Measurements from ENCODE around the gene RGSL1. TPM values are rescaled to one million over a fixed set of nuclear protein-coding genes. Genes with fewer than 3 reads are reported as not detected.

The RGSL1 gene
- total and polyA plus RNA-seq, 2 donors, result 0.02 TPM; not detected in 1

- Histone ChIP-seq H3K4me1 (ENCODE audit: control insufficient read depth in 2 of 2, insufficient read depth in 2 of 2, low read length in 2 of 2) (peaks cover 6% of the 10 kb centered on the region in 2 donors), H3K36me3 (ENCODE audit: control insufficient read depth in 2 of 2, insufficient read depth in 2 of 2, low read length in 1 of 2) (peaks cover 0 to 6% of the 10 kb centered on the region in 2 donors), H3K27me3 (ENCODE audit: control insufficient read depth in 2 of 2, insufficient read depth in 1 of 2, low read length in 1 of 2) (no peaks in the 10 kb centered on the region), H3K4me3 (ENCODE audit: low read length in 2 of 2) (peak overlapping the region; percentile 86 to 87), H3K27ac (ENCODE audit: low read depth in 1 of 2, low read length in 1 of 2) (peak overlapping the region in 1 of 2 donors; percentile 98), H3K9me3 (ENCODE audit: control insufficient read depth in 2 of 2, insufficient read depth in 1 of 2, low read length in 1 of 2) (no peaks in the 10 kb centered on the region)
- peak in 1 of 9 donors; percentile 28 for DNase-seq (ENCODE audit: low read depth in 6 of 9, low spot score in 9 of 9)
- WGBS, result 77% methylated on average over 4 of the region's 4 CpGs
These were observed 137.9 kb downstream of the RGSL1 start for GRCh38 chr1:182587666-182588499.

- Histone ChIP-seq H3K27me3 (ENCODE audit: control insufficient read depth in 2 of 2, insufficient read depth in 1 of 2, low read length in 1 of 2) (no peaks in the 10 kb centered on the region), H3K4me1 (ENCODE audit: control insufficient read depth in 2 of 2, insufficient read depth in 2 of 2, low read length in 2 of 2) (peaks cover 6% of the 10 kb centered on the region in 2 donors), H3K27ac (ENCODE audit: low read depth in 1 of 2, low read length in 1 of 2) (peak within 1 kb of the TSS; percentile 94 to 98), H3K36me3 (ENCODE audit: control insufficient read depth in 2 of 2, insufficient read depth in 2 of 2, low read length in 1 of 2) (no peaks in the 10 kb centered on the region), H3K4me3 (ENCODE audit: low read length in 2 of 2) (peak within 1 kb of the TSS; percentile 86 to 87), H3K9me3 (ENCODE audit: control insufficient read depth in 2 of 2, insufficient read depth in 1 of 2, low read length in 1 of 2) (no peaks in the 10 kb centered on the region)
- DNase-seq (ENCODE audit: low read depth in 6 of 9, low spot score in 9 of 9), result peak in 7 of 9 donors; percentile 51 to 86 (median 57)
- 6% methylated on average over 20 of the region's 20 CpGs for WGBS
These were observed 138.8 kb downstream of the RGSL1 start, which contains the start of gene RNASEL for GRCh38 chr1:182588500-182589396. RNASEL (minus strand) TSS chr1:182589256; CDS start chr1:182586806, 2,450 bp downstream.

- Histone ChIP-seq H3K9me3 (ENCODE audit: control insufficient read depth in 2 of 2, insufficient read depth in 1 of 2, low read length in 1 of 2) (no peaks in the 10 kb centered on the region), H3K27me3 (ENCODE audit: control insufficient read depth in 2 of 2, insufficient read depth in 1 of 2, low read length in 1 of 2) (no peaks in the 10 kb centered on the region), H3K36me3 (ENCODE audit: control insufficient read depth in 2 of 2, insufficient read depth in 2 of 2, low read length in 1 of 2) (no peaks in the 10 kb centered on the region), H3K4me3 (ENCODE audit: low read length in 2 of 2) (no peak overlapping the region), H3K27ac (ENCODE audit: low read depth in 1 of 2, low read length in 1 of 2) (peak overlapping the region in 1 of 2 donors; percentile 94), H3K4me1 (ENCODE audit: control insufficient read depth in 2 of 2, insufficient read depth in 2 of 2, low read length in 2 of 2) (peaks cover 3 to 6% of the 10 kb centered on the region in 2 donors)
- 96% methylated on average over 3 of the region's 3 CpGs for WGBS
- no peak for DNase-seq (ENCODE audit: low read depth in 6 of 9, low spot score in 9 of 9)
These were observed 139.6 kb downstream of the RGSL1 start for GRCh38 chr1:182589520-182589919.

GRCh38 chr1:182589931-182590330 is 140.0 kb downstream of the RGSL1 start:
- no peak for DNase-seq (ENCODE audit: low read depth in 6 of 9, low spot score in 9 of 9)
- Histone ChIP-seq H3K4me1 (ENCODE audit: control insufficient read depth in 2 of 2, insufficient read depth in 2 of 2, low read length in 2 of 2) (peaks cover 0 to 6% of the 10 kb centered on the region in 2 donors), H3K27me3 (ENCODE audit: control insufficient read depth in 2 of 2, insufficient read depth in 1 of 2, low read length in 1 of 2) (no peaks in the 10 kb centered on the region), H3K36me3 (ENCODE audit: control insufficient read depth in 2 of 2, insufficient read depth in 2 of 2, low read length in 1 of 2) (no peaks in the 10 kb centered on the region), H3K9me3 (ENCODE audit: control insufficient read depth in 2 of 2, insufficient read depth in 1 of 2, low read length in 1 of 2) (no peaks in the 10 kb centered on the region), H3K27ac (ENCODE audit: low read depth in 1 of 2, low read length in 1 of 2) (no peak overlapping the region), H3K4me3 (ENCODE audit: low read length in 2 of 2) (no peak overlapping the region)
- 97% methylated on average over 5 of the region's 5 CpGs for WGBS

GRCh38 chr1:182595641-182596240 is 145.8 kb downstream of the RGSL1 start:
- Histone ChIP-seq H3K27ac (ENCODE audit: low read depth in 1 of 2, low read length in 1 of 2) (no peak overlapping the region), H3K27me3 (ENCODE audit: control insufficient read depth in 2 of 2, insufficient read depth in 1 of 2, low read length in 1 of 2) (no peaks in the 10 kb centered on the region), H3K4me1 (ENCODE audit: control insufficient read depth in 2 of 2, insufficient read depth in 2 of 2, low read length in 2 of 2) (peaks cover 0 to 3% of the 10 kb centered on the region in 2 donors), H3K9me3 (ENCODE audit: control insufficient read depth in 2 of 2, insufficient read depth in 1 of 2, low read length in 1 of 2) (no peaks in the 10 kb centered on the region), H3K36me3 (ENCODE audit: control insufficient read depth in 2 of 2, insufficient read depth in 2 of 2, low read length in 1 of 2) (no peaks in the 10 kb centered on the region), H3K4me3 (ENCODE audit: low read length in 2 of 2) (no peak overlapping the region)
- DNase-seq (ENCODE audit: low read depth in 6 of 9, low spot score in 9 of 9), result peak in 3 of 9 donors; percentile 41 to 69 (median 61)
- 40% methylated on average over 4 of the region's 4 CpGs for whole genome bisulfite sequencing

- Histone ChIP-seq H3K36me3 (ENCODE audit: control insufficient read depth in 2 of 2, insufficient read depth in 2 of 2, low read length in 1 of 2) (no peaks in the 10 kb centered on the region), H3K27me3 (ENCODE audit: control insufficient read depth in 2 of 2, insufficient read depth in 1 of 2, low read length in 1 of 2) (no peaks in the 10 kb centered on the region), H3K9me3 (ENCODE audit: control insufficient read depth in 2 of 2, insufficient read depth in 1 of 2, low read length in 1 of 2) (no peaks in the 10 kb centered on the region), H3K4me1 (ENCODE audit: control insufficient read depth in 2 of 2, insufficient read depth in 2 of 2, low read length in 2 of 2) (peaks cover 0 to 9% of the 10 kb centered on the region in 2 donors), H3K27ac (ENCODE audit: low read depth in 1 of 2, low read length in 1 of 2) (no peak overlapping the region), H3K4me3 (ENCODE audit: low read length in 2 of 2) (no peak overlapping the region)
- DNase-seq (ENCODE audit: low read depth in 6 of 9, low spot score in 9 of 9), result no peak
- 97% methylated on average over 6 of the region's 6 CpGs for WGBS
These were observed 147.0 kb downstream of the RGSL1 start for GRCh38 chr1:182596934-182597333.

GRCh38 chr1:182598296-182598695 is 148.3 kb downstream of the RGSL1 start:
- Histone ChIP-seq H3K4me1 (ENCODE audit: control insufficient read depth in 2 of 2, insufficient read depth in 2 of 2, low read length in 2 of 2) (peaks cover 0 to 12% of the 10 kb centered on the region in 2 donors), H3K27ac (ENCODE audit: low read depth in 1 of 2, low read length in 1 of 2) (no peak overlapping the region)

GRCh38 chr1:182599339-182599738 is 149.4 kb downstream of the RGSL1 start:
- peak in 1 of 9 donors; percentile 44 for DNase-seq (ENCODE audit: low read depth in 6 of 9, low spot score in 9 of 9)
- WGBS, result 91% methylated on average over 6 of the region's 6 CpGs
- no peaks in the 10 kb centered on the region for H3K9me3 ChIP-seq (ENCODE audit: control insufficient read depth in 2 of 2, insufficient read depth in 1 of 2, low read length in 1 of 2)
- no peak overlapping the region for H3K27ac ChIP-seq (ENCODE audit: low read depth in 1 of 2, low read length in 1 of 2)
- peaks cover 0 to 9% of the 10 kb centered on the region in 2 donors for H3K27me3 ChIP-seq (ENCODE audit: control insufficient read depth in 2 of 2, insufficient read depth in 1 of 2, low read length in 1 of 2)
- H3K36me3 ChIP-seq (ENCODE audit: control insufficient read depth in 2 of 2, insufficient read depth in 2 of 2, low read length in 1 of 2), result no peaks in the 10 kb centered on the region
- H3K4me1 ChIP-seq (ENCODE audit: control insufficient read depth in 2 of 2, insufficient read depth in 2 of 2, low read length in 2 of 2), result peaks cover 4 to 20% of the 10 kb centered on the region in 2 donors
- H3K4me3 ChIP-seq (ENCODE audit: low read length in 2 of 2), result no peak overlapping the region

More at GRCh38 chr1:182598296-182598695, 148.3 kb downstream of the RGSL1 start:
- H3K27me3 ChIP-seq (ENCODE audit: control insufficient read depth in 2 of 2, insufficient read depth in 1 of 2, low read length in 1 of 2), result peaks cover 0 to 4% of the 10 kb centered on the region in 2 donors
- 74% methylated on average over 5 of the region's 5 CpGs for WGBS
- H3K9me3 ChIP-seq (ENCODE audit: control insufficient read depth in 2 of 2, insufficient read depth in 1 of 2, low read length in 1 of 2), result no peaks in the 10 kb centered on the region
- no peaks in the 10 kb centered on the region for H3K36me3 ChIP-seq (ENCODE audit: control insufficient read depth in 2 of 2, insufficient read depth in 2 of 2, low read length in 1 of 2)
- H3K4me3 ChIP-seq (ENCODE audit: low read length in 2 of 2), result no peak overlapping the region
- DNase-seq (ENCODE audit: low read depth in 6 of 9, low spot score in 9 of 9), result no peak

Data from thymus (tissue), 11 donors.